Esophagus squamous epithelium (tissue), 5 donors: Measurements from ENCODE around the gene BICD2. TPM values are rescaled to one million over a fixed set of nuclear protein-coding genes. Genes with fewer than 3 reads are reported as not detected.

ENCODE experiments used
- DNase-seq: peaks from one replicate; lab custom pipeline; 2025; lab: John Stamatoyannopoulos, UW
- H3K27ac ChIP-seq, 4 donors: fragments of 200-600 bp; sonication (generic); one replicate each; pipeline ENCODE4 v1.5.1; 2016 to 2019; ENCODE audit warnings: mild to moderate bottlenecking in 1 of 4
- H3K27me3 ChIP-seq, 4 donors: fragments of 200-600 bp; sonication (generic); 1 replicate in 3 of 4; 2 replicates in 1 of 4; pipeline versions ENCODE4 v1.5.1 to v1.6.0; 2017 to 2021; ENCODE audit warnings: antibody characterized with exemption in 1 of 4
- H3K36me3 ChIP-seq, 3 donors: fragments of 200-600 bp; sonication (generic); one replicate each; pipeline ENCODE4 v1.5.1; 2016 to 2019
- H3K4me1 ChIP-seq, 3 donors: fragments of 200-600 bp; sonication (generic); one replicate each; pipeline ENCODE4 v1.5.1; 2017 to 2019
- H3K4me3 ChIP-seq, 4 donors: fragments of 200-600 bp; sonication (generic); 1 replicate in 3 of 4; 2 replicates in 1 of 4; pipeline ENCODE4 v1.5.1; 2016 to 2019; ENCODE audit warnings: mild to moderate bottlenecking in 2 of 4, moderate library complexity in 1 of 4
- H3K9me3 ChIP-seq, 3 donors: fragments of 200-600 bp; sonication (generic); one replicate each; pipeline ENCODE4 v1.5.1; 2016 to 2019
- CTCF ChIP-seq, 6 experiments: fragments of 450-650 bp in 4 of 6; fragments of 200-600 bp in 2 of 6; sonication (generic) in 2 of 6; IDR thresholded peaks; one replicate each; pipeline ENCODE4 v1.5.1; 2016 to 2019; ENCODE audit warnings: antibody characterized with exemption in 6 of 6, mild to moderate bottlenecking in 4 of 6, moderate library complexity in 4 of 6
- POLR2A ChIP-seq, 4 donors: fragments of 450-650 bp; IDR thresholded peaks; one replicate each; pipeline ENCODE4 v1.6.1; 2017; ENCODE audit warnings: antibody characterized with exemption in 4 of 4, mild to moderate bottlenecking in 4 of 4, moderate library complexity in 3 of 4
- WGBS, 2 donors: methylation state at CpG; one replicate each; pipeline ENCODE4 v1.1.5; 2018; 5-methylcytosine and 5-hydroxymethylcytosine counted together
- intact Hi-C: fragments of 100-400 bp; cut with DNase I; formaldehyde crosslinking; loops from one replicate; pipeline ENCODE4 v1.15.0; 2022
- total RNA-seq, 4 donors: library from RNA; depleted of rRNA; stranded (reverse); fragments of >200 nt; gene quantifications; one replicate each; pipeline ENCODE4 v1.1.0, GENCODE V29; 2016
- donor health status: DM: yes; HTN: yes; CAD: no.

BICD2 gene
- total RNA-seq, 4 donors from 2014 or later: 81.7 to 116 (median 91.1) TPM

DNA sequence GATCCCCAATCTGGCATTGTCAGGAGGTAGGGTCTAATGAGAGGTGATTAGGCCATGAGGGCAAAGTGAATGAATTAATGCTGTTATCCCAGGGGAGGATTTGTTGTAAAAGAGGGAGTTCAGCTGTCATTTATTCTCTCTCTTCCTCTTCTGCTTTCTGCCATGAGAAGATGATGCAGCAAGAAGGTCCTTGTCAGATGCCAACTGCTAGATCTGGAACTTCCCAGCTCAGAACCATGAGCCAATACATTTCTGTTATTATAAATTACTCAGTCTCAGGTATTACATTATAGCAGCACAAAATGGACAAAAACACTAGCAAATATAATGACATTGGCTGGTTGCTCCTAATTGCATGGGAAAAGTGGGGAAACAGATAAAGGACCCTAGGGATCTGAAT, 15.6 kb upstream of the BICD2 start:
- intact Hi-C loops: no loop called here
- Histone ChIP-seq H3K36me3 (no peaks in the 10 kb centered on the region), H3K9me3 (no peaks in the 10 kb centered on the region), H3K4me1 (peaks cover 0 to 31% (median 0%) of the 10 kb centered on the region in 3 donors), H3K27ac (peak overlapping the region in 2 of 4 donors; percentile 82 to 86), H3K4me3 (no peak overlapping the region), H3K27me3 (no peaks in the 10 kb centered on the region)
- no peak for DNase-seq
- TF ChIP-seq CTCF (IDR thresholded peaks at IDR 0.05) (no peak), POLR2A (IDR thresholded peaks at IDR 0.05) (no peak)

DNA sequence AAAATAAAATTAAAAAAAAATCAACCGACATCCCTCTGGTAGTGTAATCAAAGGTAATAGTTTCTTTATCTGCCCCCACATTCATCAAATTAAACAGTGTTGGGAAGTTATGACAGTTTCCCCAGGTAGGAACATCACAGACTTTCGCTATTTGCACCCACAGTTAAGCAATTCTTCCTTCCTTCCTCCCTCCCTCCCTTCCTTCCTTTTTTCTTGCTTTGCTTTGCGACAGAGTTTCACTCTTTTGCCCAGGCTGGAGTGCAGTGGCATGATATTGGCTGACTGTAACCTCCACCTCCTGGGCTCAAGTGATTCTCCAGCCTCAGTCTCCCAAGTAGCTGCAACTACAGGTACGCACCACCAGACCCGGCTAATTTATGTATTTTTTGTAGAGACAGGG, 10.8 kb upstream of the BICD2 start:
- H3K36me3 ChIP-seq: no peaks in the 10 kb centered on the region
- H3K9me3 ChIP-seq: no peaks in the 10 kb centered on the region
- no peaks in the 10 kb centered on the region for H3K27me3 ChIP-seq
- H3K4me3 ChIP-seq: no peak overlapping the region
- 84% methylated on average over 5 of the region's 5 CpGs for WGBS, 2 donors
- peaks cover 7 to 35% (median 17%) of the 10 kb centered on the region in 3 donors for H3K4me1 ChIP-seq
- no peak for TF ChIP-seq CTCF (IDR thresholded peaks at IDR 0.05)
- no peak for TF ChIP-seq POLR2A (IDR thresholded peaks at IDR 0.05)
- no peak for DNase-seq
- intact Hi-C loops: no loop called here
- no peak overlapping the region for H3K27ac ChIP-seq

DNA sequence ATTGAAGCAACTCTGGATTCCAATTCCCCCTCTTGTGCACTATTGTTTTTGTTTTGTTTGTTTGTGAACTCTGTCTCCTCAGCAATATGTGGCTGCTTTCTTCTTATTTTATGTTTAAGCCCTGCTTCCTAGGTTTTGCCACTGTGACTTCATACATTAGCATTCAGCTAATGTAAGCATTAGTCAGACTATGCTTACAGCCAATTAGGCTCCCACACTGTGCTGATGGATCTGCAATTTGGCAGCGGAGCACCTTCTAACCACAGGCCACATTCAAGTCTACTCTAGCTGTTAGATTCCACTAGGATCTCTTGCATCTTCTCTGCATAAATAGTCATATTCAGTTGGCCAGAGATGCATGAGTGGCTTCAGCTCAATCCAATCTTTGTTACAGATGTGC, 9.6 kb upstream of the BICD2 start:
- H3K9me3 ChIP-seq: no peaks in the 10 kb centered on the region
- WGBS, 2 donors: 50 to 60% methylated on average over 1 of the region's 1 CpG
- peaks cover 13 to 46% (median 27%) of the 10 kb centered on the region in 3 donors for H3K4me1 ChIP-seq
- peak overlapping the region; percentile 44 to 76 (median 70) for H3K27ac ChIP-seq
- no peaks in the 10 kb centered on the region for H3K27me3 ChIP-seq
- intact Hi-C loops: no loop called here
- TF ChIP-seq POLR2A (IDR thresholded peaks at IDR 0.05): no peak
- TF ChIP-seq CTCF (IDR thresholded peaks at IDR 0.05): no peak
- DNase-seq: no peak
- H3K36me3 ChIP-seq: no peaks in the 10 kb centered on the region
- no peak overlapping the region for H3K4me3 ChIP-seq

DNA sequence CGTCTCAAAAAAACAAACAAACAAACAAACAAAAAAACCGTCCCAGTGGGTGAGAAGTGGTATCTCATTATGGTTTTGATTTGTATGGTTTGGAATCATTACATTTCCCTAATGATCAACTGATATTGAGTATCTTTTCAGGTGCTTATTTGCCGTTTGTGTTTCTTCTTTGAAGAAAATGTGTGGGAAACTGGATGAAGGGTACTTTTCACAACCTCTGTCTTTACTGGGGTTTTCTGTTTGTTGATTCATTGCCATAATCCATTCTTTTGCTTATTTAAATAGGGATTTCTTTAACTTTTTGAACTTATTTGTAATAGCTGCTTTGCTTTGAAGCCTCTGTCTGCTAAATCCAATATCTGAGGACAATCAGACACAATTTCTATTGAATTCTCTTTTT, 9.2 kb upstream of the BICD2 start:
- WGBS, 2 donors: 67 to 74% methylated on average over 3 of the region's 3 CpGs
- Histone ChIP-seq H3K4me3 (no peak overlapping the region), H3K36me3 (no peaks in the 10 kb centered on the region), H3K9me3 (no peaks in the 10 kb centered on the region), H3K27ac (peak overlapping the region in 3 of 4 donors; percentile 66 to 76 (median 74)), H3K27me3 (no peaks in the 10 kb centered on the region), H3K4me1 (peaks cover 15 to 50% (median 32%) of the 10 kb centered on the region in 3 donors)
- DNase-seq: no peak
- no peak for TF ChIP-seq CTCF (IDR thresholded peaks at IDR 0.05)
- no peak for TF ChIP-seq POLR2A (IDR thresholded peaks at IDR 0.05)
- intact Hi-C loops: no loop called here

DNA sequence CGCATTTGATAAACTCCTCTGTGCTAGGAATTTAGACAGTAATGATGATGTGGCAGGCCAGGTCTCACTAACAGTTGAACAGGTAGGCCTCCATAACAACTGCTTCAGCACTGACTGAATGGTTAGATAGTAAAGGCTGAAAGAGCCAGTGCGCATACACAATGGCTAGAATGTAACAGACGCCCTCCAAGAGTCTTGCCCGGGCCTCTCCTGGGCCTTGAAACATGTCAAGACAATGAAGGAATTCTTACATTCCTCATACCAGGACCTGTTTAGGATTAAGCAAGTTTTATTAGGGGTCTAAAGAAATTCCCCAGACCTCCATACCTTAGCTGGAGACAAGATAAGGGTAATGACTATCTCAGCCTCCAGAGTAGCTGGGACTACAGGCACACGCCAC, 6.7 kb upstream of the BICD2 start:
- TF ChIP-seq CTCF (IDR thresholded peaks at IDR 0.05): no peak
- TF ChIP-seq POLR2A (IDR thresholded peaks at IDR 0.05): no peak
- WGBS, 2 donors: 58 to 69% methylated on average over 5 of the region's 5 CpGs
- intact Hi-C loops: no loop called here
- H3K4me1 ChIP-seq: peaks cover 15 to 71% (median 32%) of the 10 kb centered on the region in 3 donors
- H3K27me3 ChIP-seq: no peaks in the 10 kb centered on the region
- H3K27ac ChIP-seq: peak overlapping the region; percentile 85 to 95 (median 89)
- no peaks in the 10 kb centered on the region for H3K9me3 ChIP-seq
- H3K4me3 ChIP-seq: no peak overlapping the region
- H3K36me3 ChIP-seq: no peaks in the 10 kb centered on the region
- DNase-seq: no peak
